ENCODE results near the gene BCL2. TPM values are rescaled to one million over a fixed set of nuclear protein-coding genes. Genes with fewer than 3 reads are reported as not detected.

Gene BCL2
- total RNA-seq, result 2.6 and 5.3 TPM in 2 replicates

GRCh38 chr18:63319383-63320122 is at the start of gene BCL2:
TSS of gene BCL2 (minus strand) at chr18:63319769.

GRCh38 chr18:63367053-63367953 is 47.7 kb upstream of the BCL2 start, which contains the start of gene KDSR:
TSS of gene KDSR (minus strand) at chr18:63367206. CDS start at chr18:63367118, 88 bp downstream.

Small RNA genes within 50 kb of the gene (small RNA-seq; reads per million reads assigned to genes)
- not detected for gene AC022726.1

Other genes starting within 250 kb of the BCL2 start
- 27.4 and 27.6 TPM in 2 replicates for gene KDSR, start 47.4 kb upstream of the BCL2 start, total RNA-seq
- 30.1 and 37.7 TPM in 2 replicates for gene VPS4B, start 102.7 kb upstream of the BCL2 start, total RNA-seq
- gene SERPINB5, start 157.2 kb upstream of the BCL2 start, total RNA-seq, result not detected in 2 replicates
- gene SERPINB12, start 222.6 kb upstream of the BCL2 start, total RNA-seq, result not detected in 2 replicates